ENCODE results near the gene SPACA4.

DNA sequence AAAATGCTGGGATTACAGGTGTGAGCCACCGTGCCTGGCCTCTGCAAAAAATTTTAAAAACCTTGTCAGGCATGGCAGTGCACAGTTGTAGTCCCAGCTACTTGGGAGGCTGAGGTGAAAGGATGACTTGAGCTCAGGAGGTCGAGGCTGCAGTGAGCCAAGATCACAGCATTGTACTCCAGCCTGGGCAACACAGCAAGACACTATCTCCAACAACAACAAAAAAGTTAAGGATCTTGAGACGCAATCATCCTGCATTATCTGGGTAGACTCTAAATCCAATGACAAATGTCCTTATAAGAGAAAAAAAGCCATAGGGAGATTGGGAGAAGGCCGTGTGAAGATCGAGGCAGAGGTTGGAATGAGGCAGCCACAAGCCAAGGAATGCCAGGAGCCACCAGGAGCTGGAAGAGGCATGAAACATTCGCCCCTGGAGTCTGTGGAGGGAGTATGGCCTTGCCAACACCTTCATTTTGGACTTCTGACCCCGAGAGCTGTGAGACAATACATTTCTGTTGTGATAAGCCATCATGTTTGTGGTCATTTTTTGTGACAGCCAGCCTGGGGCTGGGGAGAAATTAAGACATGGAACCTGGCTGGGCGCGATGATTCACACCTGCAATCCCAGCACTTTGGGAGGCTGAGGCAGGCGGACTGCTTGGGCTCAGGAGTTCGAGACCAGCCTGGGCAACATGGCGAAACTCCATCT is 44.6 kb downstream of the SPACA4 start:
- TF ChIP-seq FOXM1 (IDR thresholded peaks at IDR 0.05; ENCODE audit: low read depth) (no peak), EP300 (IDR thresholded peaks at IDR 0.05; ENCODE audit: borderline replicate concordance in 1 of 2, low read depth in 1 of 2, low read length in 1 of 2) (no peak), MEF2A (IDR thresholded peaks at IDR 0.05; ENCODE audit: borderline replicate concordance, low read depth) (no peak), TCF12 (IDR thresholded peaks at IDR 0.05) (no peak), MXI1 (IDR thresholded peaks at IDR 0.05; ENCODE audit: low read depth, low read length) (no peak), SIN3A (IDR thresholded peaks at IDR 0.05; ENCODE audit: borderline replicate concordance, low read depth, low read length) (no peak), POLR2AphosphoS5 (IDR thresholded peaks at IDR 0.05; ENCODE audit: low read depth, low read length) (no peak)

Data from SK-N-SH (cell line).